Liver (tissue), 9 donors: Measurements from ENCODE around the gene LRRC27. TPM values are rescaled to one million over a fixed set of nuclear protein-coding genes. Genes with fewer than 3 reads are reported as not detected.

Experiments
- DNase-seq: peaks from one replicate; pipeline ENCODE4 v3.0.0-alpha.2; 2017; ENCODE audit warnings: low spot score
- H3K27ac ChIP-seq, 2 donors: one replicate each; pipeline ENCODE4 v1.7.0; 2013; ENCODE audit warnings: inconsistent platforms in 2 of 2, low read length in 2 of 2, control low read depth in 1 of 2, low read depth in 1 of 2, mild to moderate bottlenecking in 1 of 2
- H3K27me3 ChIP-seq, 4 donors: one replicate each; pipeline versions ENCODE4 v1.6.1 to v1.7.0; 2013; ENCODE audit warnings: low read length in 3 of 4, inconsistent platforms in 1 of 4, mild to moderate bottlenecking in 1 of 4, moderate library complexity in 1 of 4; ENCODE audit not compliant: control insufficient read depth in 4 of 4, insufficient read depth in 4 of 4
- H3K36me3 ChIP-seq, 4 donors: one replicate each; pipeline versions ENCODE4 v1.6.1 to v1.7.0; 2013; ENCODE audit warnings: low read length in 3 of 4, mild to moderate bottlenecking in 3 of 4, low read depth in 1 of 4, moderate library complexity in 1 of 4; ENCODE audit not compliant: control insufficient read depth in 4 of 4, insufficient read depth in 3 of 4
- H3K4me1 ChIP-seq, 4 donors: one replicate each; pipeline versions ENCODE4 v1.6.1 to v1.7.0; 2013; ENCODE audit warnings: low read length in 3 of 4, mild to moderate bottlenecking in 3 of 4, moderate library complexity in 1 of 4; ENCODE audit not compliant: control insufficient read depth in 4 of 4, insufficient read depth in 4 of 4
- H3K4me3 ChIP-seq, 3 donors: one replicate each; pipeline versions ENCODE4 v1.6.1 to v1.7.0; 2013; ENCODE audit warnings: low read length in 3 of 3, control low read depth in 1 of 3, low read depth in 1 of 3, mild to moderate bottlenecking in 1 of 3
- H3K9ac ChIP-seq, 2 donors: one replicate each; pipeline ENCODE4 v1.7.0; 2013; ENCODE audit warnings: low read length in 2 of 2, mild to moderate bottlenecking in 2 of 2, moderate library complexity in 2 of 2, control low read depth in 1 of 2, low read depth in 1 of 2
- H3K9me3 ChIP-seq, 4 donors: one replicate each; pipeline versions ENCODE4 v1.6.1 to v1.7.0; 2013; ENCODE audit warnings: low read length in 3 of 4; ENCODE audit not compliant: control insufficient read depth in 4 of 4
- ATF3 ChIP-seq: IDR thresholded peaks from 2 replicates; pipeline ENCODE4 v1.6.1; 2016; ENCODE audit warnings: antibody characterized with exemption
- CTCF ChIP-seq: fragments of 150-350 bp; IDR thresholded peaks from 2 replicates; pipeline ENCODE4 v1.5.1; 2017; ENCODE audit warnings: improper control_type of control experiment, low read depth, low read length; ENCODE audit not compliant: missing input control
- EGR1 ChIP-seq, 2 donors: IDR thresholded peaks; 2 replicates each; pipeline ENCODE4 v1.6.1; 2016 to 2018; ENCODE audit warnings: antibody characterized with exemption in 2 of 2, low read depth in 2 of 2
- FOXA1 ChIP-seq: IDR thresholded peaks from 2 replicates; pipeline ENCODE4 v1.6.1; 2016; ENCODE audit warnings: antibody characterized with exemption
- GABPA ChIP-seq, 2 donors: IDR thresholded peaks in 1 of 2; conservative IDR thresholded peaks in 1 of 2; 2 replicates each; pipeline ENCODE4 v1.6.1; 2016; ENCODE audit warnings: antibody characterized with exemption in 2 of 2, mild to moderate bottlenecking in 1 of 2, moderate library complexity in 1 of 2
- HNF4G ChIP-seq: IDR thresholded peaks from 2 replicates; pipeline ENCODE4 v1.6.1; 2016; ENCODE audit warnings: antibody characterized with exemption
- JUND ChIP-seq, 2 donors: IDR thresholded peaks; 2 replicates each; pipeline ENCODE4 v1.6.1; 2016; ENCODE audit warnings: antibody characterized with exemption in 2 of 2
- MAX ChIP-seq: IDR thresholded peaks from 2 replicates; pipeline ENCODE4 v1.6.1; 2016; ENCODE audit warnings: antibody characterized with exemption
- RAD21 ChIP-seq, 2 donors: IDR thresholded peaks; 2 replicates each; pipeline ENCODE4 v1.6.1; 2016; ENCODE audit warnings: antibody characterized with exemption in 2 of 2, mild to moderate bottlenecking in 2 of 2
- REST ChIP-seq: IDR thresholded peaks from 2 replicates; pipeline ENCODE4 v1.6.1; 2016; ENCODE audit warnings: antibody characterized with exemption, mild to moderate bottlenecking
- RXRA ChIP-seq, 2 donors: IDR thresholded peaks; 2 replicates each; pipeline ENCODE4 v1.6.1; 2017 to 2018; ENCODE audit warnings: antibody characterized with exemption in 2 of 2, mild to moderate bottlenecking in 1 of 2
- SP1 ChIP-seq: IDR thresholded peaks from 2 replicates; pipeline ENCODE4 v1.6.1; 2018; ENCODE audit warnings: antibody characterized with exemption, mild to moderate bottlenecking
- TAF1 ChIP-seq: conservative IDR thresholded peaks from 2 replicates; pipeline ENCODE4 v1.6.1; 2016; ENCODE audit warnings: antibody characterized with exemption, mild to moderate bottlenecking
- YY1 ChIP-seq: IDR thresholded peaks from 2 replicates; pipeline ENCODE4 v1.6.1; 2016; ENCODE audit warnings: antibody characterized with exemption, mild to moderate bottlenecking
- ZBTB33 ChIP-seq: IDR thresholded peaks from 2 replicates; pipeline ENCODE4 v1.6.1; 2016; ENCODE audit warnings: antibody characterized with exemption
- WGBS: extraction: QIAGEN DNeasy Blood & Tissue Kit; methylation state at CpG from one replicate; pipeline ENCODE4 v1.1.7; 2013; 5-methylcytosine and 5-hydroxymethylcytosine counted together
- polyA plus RNA-seq, 2 donors: library from polyadenylated mRNA; stranded (reverse) in 1 of 2; unstranded in 1 of 2; fragments of 200-250 nt in 1 of 2; fragments of >200 nt in 1 of 2; fragmentation: Nextera tagmentation in 1 of 2; extraction: Ambion mirVana in 1 of 2; gene quantifications; one replicate each; pipeline versions ENCODE4 v1.2.1 to v1.2.3, GENCODE V29; 2013 to 2015
- total RNA-seq, 2 donors: library from RNA; depleted of rRNA; stranded (reverse); fragments of >200 nt; gene quantifications; one replicate each; pipeline ENCODE4 v1.2.3, GENCODE V29; 2014
- donor health status: healthy.
- donor health status: healthy.
- donor health status: healthy.
- donor health status: healthy.
- donor health status: healthy.

Gene LRRC27
- total and polyA plus RNA-seq, 4 donors, result 1.8 to 2.8 (median 2.6) TPM

GRCh38 chr10:132369636-132370185 is 37.7 kb downstream of the LRRC27 start:
- Histone ChIP-seq H3K4me3 (no peak overlapping the region), H3K9me3 (no peaks in the 10 kb centered on the region), H3K4me1 (no peaks in the 10 kb centered on the region), H3K36me3 (peaks cover 0 to 7% (median 4%) of the 10 kb centered on the region in 4 donors), H3K9ac (no peak overlapping the region), H3K27me3 (no peaks in the 10 kb centered on the region), H3K27ac (no peak overlapping the region)
- TF ChIP-seq EGR1 (IDR thresholded peaks at IDR 0.05; ENCODE audit: low read depth in 2 of 2) (no peak), ATF3 (no peak), SP1 (no peak)
- WGBS, result 94% methylated on average over 13 of the region's 13 CpGs
- no peak for DNase-seq

GRCh38 chr10:132370426-132371340 is 38.7 kb downstream of the LRRC27 start:
- TF ChIP-seq JUND (IDR thresholded peaks at IDR 0.05), result no peak
- TF ChIP-seq CTCF, result no peak
- TF ChIP-seq HNF4G, result no peak
- TF ChIP-seq ZBTB33, result no peak
- no peak for TF ChIP-seq FOXA1
- no peak for TF ChIP-seq YY1
- no peak for TF ChIP-seq MAX
- no peak for TF ChIP-seq SP1
- TF ChIP-seq EGR1 (IDR thresholded peaks at IDR 0.05; ENCODE audit: low read depth in 2 of 2), result no peak
- no peak for TF ChIP-seq REST
- TF ChIP-seq RAD21 (IDR thresholded peaks at IDR 0.05), result no peak
- no peak for TF ChIP-seq GABPA (IDR thresholded peaks at IDR 0.05 in 1 of 2, conservative IDR thresholded peaks at IDR 0.05 in 1 of 2)
- no peak for TF ChIP-seq TAF1
- no peak for TF ChIP-seq RXRA (IDR thresholded peaks at IDR 0.05)
- H3K9me3 ChIP-seq, result no peaks in the 10 kb centered on the region
- H3K36me3 ChIP-seq, result peaks cover 0 to 7% (median 4%) of the 10 kb centered on the region in 4 donors
- no peak for DNase-seq
- no peak overlapping the region for H3K9ac ChIP-seq
- no peaks in the 10 kb centered on the region for H3K27me3 ChIP-seq
- no peak overlapping the region for H3K27ac ChIP-seq
- no peaks in the 10 kb centered on the region for H3K4me1 ChIP-seq
- 95% methylated on average over 31 of the region's 31 CpGs for WGBS
- no peak overlapping the region for H3K4me3 ChIP-seq
